Astrocyte (in vitro differentiated cells and primary cell): Measurements from ENCODE around the gene DCLK2. TPM values are rescaled to one million over a fixed set of nuclear protein-coding genes. Genes with fewer than 3 reads are reported as not detected.

Source experiments
- DNase-seq: peaks from one replicate; pipeline ENCODE4 v3.0.0-alpha.2; 2010; ENCODE audit warnings: low read depth
- FAIRE-seq: peaks from 2 replicates; lab custom pipeline; 2011; peaks lifted over from hg19 to GRCh38; lab: Jason Lieb, UNC
- H2AFZ ChIP-seq: 2 replicates; pipeline ENCODE4 v1.6.0; 2012; ENCODE audit warnings: low read depth, low read length, inconsistent platforms
- H3K27ac ChIP-seq: 2 replicates; pipeline ENCODE4 v1.5.1; 2011; ENCODE audit warnings: low read depth, low read length, inconsistent platforms
- H3K27me3 ChIP-seq: 2 replicates; pipeline ENCODE4 v1.6.0; 2011; ENCODE audit warnings: low read length, inconsistent platforms; ENCODE audit not compliant: insufficient read depth
- H3K36me3 ChIP-seq: 2 replicates; pipeline ENCODE4 v1.5.1; 2011; ENCODE audit warnings: low read length, inconsistent platforms; ENCODE audit not compliant: insufficient read depth
- H3K4me1 ChIP-seq: 2 replicates; pipeline ENCODE4 v1.5.1; 2011; ENCODE audit warnings: low read length, inconsistent platforms; ENCODE audit not compliant: insufficient read depth
- H3K4me2 ChIP-seq: 2 replicates; pipeline ENCODE4 v1.6.0; 2012; ENCODE audit warnings: low read length, inconsistent platforms
- H3K4me3 ChIP-seq: 2 replicates; pipeline ENCODE4 v1.5.1; 2011; ENCODE audit warnings: low read depth, mild to moderate bottlenecking, low read length, inconsistent platforms; ENCODE audit not compliant: insufficient read depth
- H3K79me2 ChIP-seq: 2 replicates; pipeline ENCODE4 v1.6.0; 2012; ENCODE audit warnings: mild to moderate bottlenecking, low read length, inconsistent platforms; ENCODE audit not compliant: insufficient read depth
- H3K9ac ChIP-seq: 2 replicates; pipeline ENCODE4 v1.6.0; 2012; ENCODE audit warnings: mild to moderate bottlenecking, low read length, inconsistent platforms
- H3K9me3 ChIP-seq: 2 replicates; pipeline ENCODE4 v1.5.1; 2012; ENCODE audit warnings: low read depth, mild to moderate bottlenecking, low read length, inconsistent platforms; ENCODE audit not compliant: insufficient read depth
- H4K20me1 ChIP-seq: 2 replicates; pipeline ENCODE4 v1.6.0; 2012; ENCODE audit warnings: low read length, inconsistent platforms; ENCODE audit not compliant: insufficient read depth
- H3K27ac Mint-ChIP-seq: one replicate; pipeline ENCODE4 v1.8.0; 2021; ENCODE audit warnings: mild to moderate bottlenecking, mixed read lengths; ENCODE audit not compliant: unreplicated experiment
- H3K27me3 Mint-ChIP-seq: one replicate; pipeline ENCODE4 v1.8.0; 2021; ENCODE audit warnings: low read depth, mixed read lengths; ENCODE audit not compliant: unreplicated experiment
- H3K36me3 Mint-ChIP-seq: one replicate; pipeline ENCODE4 v1.8.0; 2021; ENCODE audit warnings: low read depth, mixed read lengths; ENCODE audit not compliant: unreplicated experiment
- H3K4me1 Mint-ChIP-seq: one replicate; pipeline ENCODE4 v1.8.0; 2021; ENCODE audit warnings: low read depth, mixed read lengths; ENCODE audit not compliant: unreplicated experiment
- H3K4me3 Mint-ChIP-seq: one replicate; pipeline ENCODE4 v1.8.0; 2021; ENCODE audit warnings: mild to moderate bottlenecking, moderate library complexity, mixed read lengths; ENCODE audit not compliant: unreplicated experiment
- H3K9me3 Mint-ChIP-seq: one replicate; pipeline ENCODE4 v1.8.0; 2021; ENCODE audit warnings: mild to moderate bottlenecking, mixed read lengths; ENCODE audit not compliant: unreplicated experiment
- EZH2 ChIP-seq: IDR thresholded peaks from 2 replicates; pipeline ENCODE4 v1.6.1; 2012; ENCODE audit warnings: mild to moderate bottlenecking, low read length, inconsistent platforms; ENCODE audit not compliant: insufficient read depth
- total RNA-seq: library from RNA; stranded (reverse); gene quantifications from 2 replicates; pipeline ENCODE4 v1.2.1, GENCODE V29; 2021
- TF ChIP-seq, protein P1 (sequence below): IDR thresholded peaks from 2 replicates; pipeline ENCODE4 v1.5.1; 2011; ENCODE audit warnings: low read depth, mild to moderate bottlenecking, inconsistent platforms, low read length, moderate library complexity; ENCODE audit not compliant: insufficient read depth

Gene DCLK2
- total RNA-seq, 1 donor from 2014 or later: 6.2 TPM

DNA sequence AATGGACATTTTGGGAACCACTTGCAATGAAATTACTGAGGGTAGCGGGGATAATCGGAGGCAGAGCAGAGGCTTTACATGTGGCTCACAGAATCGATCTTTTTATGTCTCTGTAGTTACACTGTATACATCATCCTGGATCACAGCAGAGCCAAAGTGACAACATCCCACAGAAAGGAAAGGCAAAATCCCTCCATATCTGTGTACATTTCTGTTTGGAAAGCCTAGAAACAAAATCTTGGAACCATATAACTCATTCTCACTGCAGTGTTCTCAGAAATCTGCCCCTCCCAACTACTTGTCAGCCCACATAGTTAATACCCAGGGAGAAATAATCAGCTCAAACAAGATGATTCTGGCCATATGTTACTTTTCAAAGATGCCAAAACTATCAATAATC, 211.6 kb downstream of the DCLK2 start:
- no peak overlapping the region for H3K27ac Mint-ChIP-seq
- FAIRE-seq: no peak
- no peaks in the 10 kb centered on the region for H4K20me1 ChIP-seq
- H3K27ac ChIP-seq: no peak overlapping the region
- H3K27me3 Mint-ChIP-seq: no peaks in the 10 kb centered on the region
- no peaks in the 10 kb centered on the region for H3K36me3 ChIP-seq
- no peaks in the 10 kb centered on the region for H3K79me2 ChIP-seq
- no peaks in the 10 kb centered on the region for H3K27me3 ChIP-seq
- no peak overlapping the region for H3K4me2 ChIP-seq
- no peak for DNase-seq
- H3K4me3 Mint-ChIP-seq: no peak overlapping the region
- H3K4me1 Mint-ChIP-seq: peaks cover 5% of the 10 kb centered on the region
- H3K9ac ChIP-seq: no peak overlapping the region
- H3K36me3 Mint-ChIP-seq: no peaks in the 10 kb centered on the region
- H3K9me3 ChIP-seq: no peaks in the 10 kb centered on the region
- no peaks in the 10 kb centered on the region for H3K9me3 Mint-ChIP-seq
- H2AFZ ChIP-seq: no peak overlapping the region
- TF ChIP-seq EZH2: no peak
- TF ChIP-seq, protein P1, sequence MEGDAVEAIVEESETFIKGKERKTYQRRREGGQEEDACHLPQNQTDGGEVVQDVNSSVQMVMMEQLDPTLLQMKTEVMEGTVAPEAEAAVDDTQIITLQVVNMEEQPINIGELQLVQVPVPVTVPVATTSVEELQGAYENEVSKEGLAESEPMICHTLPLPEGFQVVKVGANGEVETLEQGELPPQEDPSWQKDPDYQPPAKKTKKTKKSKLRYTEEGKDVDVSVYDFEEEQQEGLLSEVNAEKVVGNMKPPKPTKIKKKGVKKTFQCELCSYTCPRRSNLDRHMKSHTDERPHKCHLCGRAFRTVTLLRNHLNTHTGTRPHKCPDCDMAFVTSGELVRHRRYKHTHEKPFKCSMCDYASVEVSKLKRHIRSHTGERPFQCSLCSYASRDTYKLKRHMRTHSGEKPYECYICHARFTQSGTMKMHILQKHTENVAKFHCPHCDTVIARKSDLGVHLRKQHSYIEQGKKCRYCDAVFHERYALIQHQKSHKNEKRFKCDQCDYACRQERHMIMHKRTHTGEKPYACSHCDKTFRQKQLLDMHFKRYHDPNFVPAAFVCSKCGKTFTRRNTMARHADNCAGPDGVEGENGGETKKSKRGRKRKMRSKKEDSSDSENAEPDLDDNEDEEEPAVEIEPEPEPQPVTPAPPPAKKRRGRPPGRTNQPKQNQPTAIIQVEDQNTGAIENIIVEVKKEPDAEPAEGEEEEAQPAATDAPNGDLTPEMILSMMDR: no peak
- H3K4me3 ChIP-seq: no peak overlapping the region
- H3K4me1 ChIP-seq: no peaks in the 10 kb centered on the region

DNA sequence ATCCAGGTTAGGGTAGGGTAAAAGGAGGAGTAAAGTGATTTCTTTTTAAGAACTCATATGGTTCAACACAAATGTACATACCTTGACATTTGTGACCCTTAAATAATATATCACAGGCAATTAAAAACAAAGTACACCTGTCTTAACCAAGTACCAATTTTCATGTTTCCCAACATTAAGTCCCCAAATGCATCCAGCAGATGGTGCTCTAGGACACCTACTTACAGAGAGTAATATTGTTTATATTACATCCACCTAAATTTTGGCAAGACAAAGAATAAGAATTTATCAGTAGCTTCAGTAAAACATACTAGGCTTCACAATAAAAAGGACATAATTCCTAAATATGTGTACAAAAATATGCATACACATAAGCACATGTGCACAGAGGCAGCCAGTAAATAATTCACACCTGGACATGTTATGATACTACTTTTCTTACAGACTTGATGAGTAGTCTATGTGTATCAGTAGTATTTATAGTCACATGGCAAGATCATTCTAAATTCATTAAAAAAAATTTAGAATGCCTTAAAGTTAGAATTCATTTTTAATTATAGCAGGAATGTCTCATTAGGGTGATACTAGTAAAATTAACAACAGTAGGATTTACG, 219.7 kb downstream of the DCLK2 start:
- no peaks in the 10 kb centered on the region for H3K9me3 ChIP-seq
- FAIRE-seq (peak; percentile 91), DNase-seq (peak; percentile 48)
- no peaks in the 10 kb centered on the region for H3K79me2 ChIP-seq
- no peaks in the 10 kb centered on the region for H3K36me3 Mint-ChIP-seq
- no peak overlapping the region for H2AFZ ChIP-seq
- H3K36me3 ChIP-seq: no peaks in the 10 kb centered on the region
- H3K4me3 Mint-ChIP-seq: no peak overlapping the region
- H4K20me1 ChIP-seq: no peaks in the 10 kb centered on the region
- peaks cover 7% of the 10 kb centered on the region for H3K4me1 ChIP-seq
- H3K27me3 Mint-ChIP-seq: no peaks in the 10 kb centered on the region
- H3K27ac ChIP-seq: no peak overlapping the region
- peaks cover 10% of the 10 kb centered on the region for H3K4me1 Mint-ChIP-seq
- H3K9ac ChIP-seq: no peak overlapping the region
- no peaks in the 10 kb centered on the region for H3K27me3 ChIP-seq
- no peak overlapping the region for H3K27ac Mint-ChIP-seq
- H3K4me2 ChIP-seq: no peak overlapping the region
- TF ChIP-seq EZH2: no peak
- TF ChIP-seq, protein P1: peak; percentile 65
- H3K4me3 ChIP-seq: no peak overlapping the region
- H3K9me3 Mint-ChIP-seq: no peaks in the 10 kb centered on the region

DNA sequence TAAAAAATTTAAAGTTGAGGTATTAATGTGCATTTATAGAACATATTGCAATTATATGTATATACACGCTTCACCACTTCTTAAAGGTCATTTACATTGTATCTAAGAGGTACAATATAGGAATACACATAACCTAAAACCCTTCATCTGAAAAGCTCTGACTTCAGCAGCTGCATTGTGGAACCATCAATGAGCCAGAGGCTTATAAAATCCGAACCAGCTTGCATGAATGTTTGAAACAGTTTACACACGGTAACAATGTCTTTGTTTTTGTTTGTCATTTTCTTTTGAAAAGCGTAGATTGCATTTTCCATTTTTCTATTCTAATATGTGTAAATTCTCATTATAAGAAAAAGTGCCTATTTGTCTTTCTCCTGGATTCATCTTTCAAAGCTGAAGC, 221.6 kb downstream of the DCLK2 start:
- H3K4me2 ChIP-seq: no peak overlapping the region
- H3K27ac ChIP-seq: no peak overlapping the region
- Mint-ChIP-seq H3K4me3 (no peak overlapping the region), H3K9me3 (no peaks in the 10 kb centered on the region), H3K27me3 (no peaks in the 10 kb centered on the region), H3K36me3 (no peaks in the 10 kb centered on the region), H3K27ac (no peak overlapping the region), H3K4me1 (peaks cover 13% of the 10 kb centered on the region)
- H3K36me3 ChIP-seq: no peaks in the 10 kb centered on the region
- no peak for FAIRE-seq
- H2AFZ ChIP-seq: no peak overlapping the region
- H3K9me3 ChIP-seq: no peaks in the 10 kb centered on the region
- H3K27me3 ChIP-seq: no peaks in the 10 kb centered on the region
- TF ChIP-seq, protein P1: no peak
- no peak for TF ChIP-seq EZH2
- H3K9ac ChIP-seq: no peak overlapping the region
- peaks cover 7% of the 10 kb centered on the region for H3K4me1 ChIP-seq
- H3K79me2 ChIP-seq: no peaks in the 10 kb centered on the region
- DNase-seq: no peak
- no peaks in the 10 kb centered on the region for H4K20me1 ChIP-seq
- no peak overlapping the region for H3K4me3 ChIP-seq
